ENCODE results near the gene DAND5. TPM values are rescaled to one million over a fixed set of nuclear protein-coding genes. Genes with fewer than 3 reads are reported as not detected.

DAND5 gene
- total RNA-seq, 2 donors from 2014 or later, result 2.9 to 10.7 TPM

- Histone ChIP-seq H3K27ac (peak overlapping the region in 1 of 2 donors; percentile 43), H3K4me3 (peak overlapping the region in 1 of 2 donors; percentile 33), H3K36me3 (no peaks in the 10 kb centered on the region), H3K4me1 (peaks cover 0 to 20% of the 10 kb centered on the region in 2 donors), H3K9me3 (no peaks in the 10 kb centered on the region), H3K27me3 (no peaks in the 10 kb centered on the region)
- TF ChIP-seq CTCF (IDR thresholded peaks at IDR 0.05), result no peak
- DNase-seq (ENCODE audit: low spot score), result no peak
Measured at GRCh38 chr19:12983091-12983490, 13.7 kb downstream of the DAND5 start.

GRCh38 chr19:12983542-12984142 is 14.3 kb downstream of the DAND5 start:
- Histone ChIP-seq H3K4me3 (peak overlapping the region in 1 of 2 donors; percentile 33), H3K27ac (peak overlapping the region in 1 of 2 donors; percentile 43)
- DNase-seq (ENCODE audit: low spot score), result peak; percentile 82

GRCh38 chr19:12984143-12984627 is 14.8 kb downstream of the DAND5 start:
- H3K9me3 ChIP-seq, result no peaks in the 10 kb centered on the region
- peaks cover 0 to 20% of the 10 kb centered on the region in 2 donors for H3K4me1 ChIP-seq
- H3K27me3 ChIP-seq, result no peaks in the 10 kb centered on the region
- no peak overlapping the region for H3K4me3 ChIP-seq
- TF ChIP-seq CTCF (IDR thresholded peaks at IDR 0.05), result no peak
- no peaks in the 10 kb centered on the region for H3K36me3 ChIP-seq
- no peak for DNase-seq (ENCODE audit: low spot score)
- H3K27ac ChIP-seq, result peak overlapping the region in 1 of 2 donors; percentile 66

More at GRCh38 chr19:12983542-12984142, 14.3 kb downstream of the DAND5 start:
- H3K36me3 ChIP-seq, result no peaks in the 10 kb centered on the region
- H3K4me1 ChIP-seq, result peaks cover 0 to 20% of the 10 kb centered on the region in 2 donors
- peak; percentile 96 to 97 for TF ChIP-seq CTCF (IDR thresholded peaks at IDR 0.05)
- no peaks in the 10 kb centered on the region for H3K9me3 ChIP-seq
- H3K27me3 ChIP-seq, result no peaks in the 10 kb centered on the region

GRCh38 chr19:12984683-12985048 is 15.3 kb downstream of the DAND5 start:
- H3K4me1 ChIP-seq, result peaks cover 0 to 20% of the 10 kb centered on the region in 2 donors
- no peaks in the 10 kb centered on the region for H3K9me3 ChIP-seq
- no peak for DNase-seq (ENCODE audit: low spot score)
- peak overlapping the region; percentile 23 to 66 for H3K27ac ChIP-seq
- H3K27me3 ChIP-seq, result no peaks in the 10 kb centered on the region
- no peak overlapping the region for H3K4me3 ChIP-seq
- no peaks in the 10 kb centered on the region for H3K36me3 ChIP-seq
- no peak for TF ChIP-seq CTCF (IDR thresholded peaks at IDR 0.05)

GRCh38 chr19:12985049-12985776 is 15.8 kb downstream of the DAND5 start:
- Histone ChIP-seq H3K36me3 (no peaks in the 10 kb centered on the region), H3K4me1 (peaks cover 0 to 20% of the 10 kb centered on the region in 2 donors), H3K4me3 (no peak overlapping the region), H3K27me3 (no peaks in the 10 kb centered on the region), H3K27ac (peak overlapping the region; percentile 23 to 66), H3K9me3 (no peaks in the 10 kb centered on the region)
- no peak for TF ChIP-seq CTCF (IDR thresholded peaks at IDR 0.05)
- peak; percentile 89 for DNase-seq (ENCODE audit: low spot score)
